Esophagus muscularis mucosa (tissue), 3 donors: Measurements from ENCODE around the gene TGFBR1.

Experiments
- CTCF ChIP-seq, 3 experiments: fragments of 200-600 bp in 2 of 3; fragments of 450-650 bp in 1 of 3; sonication (generic) in 2 of 3; IDR thresholded peaks; one replicate each; pipeline ENCODE4 v1.5.1; 2017 to 2019; ENCODE audit warnings: antibody characterized with exemption in 3 of 3, mild to moderate bottlenecking in 2 of 3, moderate library complexity in 1 of 3
- POLR2A ChIP-seq: fragments of 450-650 bp; IDR thresholded peaks from one replicate; pipeline ENCODE4 v1.6.1; 2017; ENCODE audit warnings: antibody characterized with exemption, moderate library complexity, mild to moderate bottlenecking, low read depth

GRCh38 chr9:99184110-99184474 is 79.2 kb downstream of the TGFBR1 start:
- TF ChIP-seq POLR2A (no peak), CTCF (IDR thresholded peaks at IDR 0.05) (no peak)
